NCI-H2196 treated with DMSO at 0.1 percent for 48 hours (cell line): ENCODE results near the gene FPGS.

Experiments used
- DNase-seq: peaks from one replicate; lab custom pipeline; 2025; ENCODE audit not compliant: unreplicated experiment; lab: John Stamatoyannopoulos, UW

FPGS gene

DNA sequence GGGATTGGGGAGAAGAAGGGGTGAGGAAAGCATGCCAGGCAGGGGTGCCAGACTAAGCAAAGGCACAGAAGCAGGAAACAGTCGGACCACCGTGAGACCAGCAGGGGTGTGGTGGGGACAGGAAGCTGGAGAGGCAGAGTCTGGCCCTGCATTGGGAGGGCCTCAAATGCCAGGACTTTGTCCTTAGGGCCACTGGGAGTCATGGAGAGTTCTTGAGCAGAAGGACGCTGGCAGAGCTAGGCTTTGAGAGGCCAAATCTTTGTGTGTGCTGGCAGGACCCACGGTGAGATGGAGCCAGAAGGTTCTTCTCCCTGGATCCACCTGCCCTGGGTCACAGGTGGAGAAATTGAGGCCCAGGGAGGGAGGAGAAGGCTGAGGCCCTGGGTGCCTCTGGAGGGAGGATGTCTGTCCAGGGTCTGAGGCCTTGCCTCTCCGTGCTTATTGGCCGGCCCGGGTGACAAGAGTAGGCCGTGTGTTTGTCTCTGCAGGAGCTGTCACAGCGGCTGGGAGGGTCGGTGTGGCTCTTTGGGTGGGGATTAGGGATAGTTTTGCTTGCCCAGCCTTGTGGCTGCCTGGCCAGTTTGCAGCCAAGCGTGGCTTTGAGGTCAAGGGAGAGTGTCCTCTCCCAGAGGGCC is 53.5 kb downstream of the FPGS start:
- no peak for DNase-seq

GRCh38 chr9:127856729-127857116 is 54.0 kb downstream of the FPGS start:
- no peak for DNase-seq

DNA sequence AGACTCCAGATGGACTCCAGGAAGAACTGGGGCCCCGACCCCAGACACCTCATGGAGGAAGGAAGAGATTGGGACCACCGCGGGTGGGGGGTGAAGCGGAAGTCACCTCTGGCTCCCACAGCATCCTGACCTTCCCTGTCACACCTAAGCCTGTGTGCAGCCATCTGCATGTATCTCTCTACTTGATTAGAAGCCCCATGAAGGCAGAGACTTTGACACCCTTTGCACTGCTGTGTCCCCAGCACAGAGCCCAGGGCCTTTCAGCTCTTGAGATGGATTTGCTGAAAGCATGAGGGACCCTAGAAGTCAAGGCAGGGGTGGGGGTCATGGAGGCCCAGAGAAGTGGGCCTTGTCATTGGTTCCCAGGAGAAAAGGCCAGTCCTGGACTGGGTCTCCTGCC is 54.6 kb downstream of the FPGS start:
- DNase-seq: no peak

- no peak for DNase-seq
Observed at GRCh38 chr9:127858041-127858512, 55.4 kb downstream of the FPGS start.

DNA sequence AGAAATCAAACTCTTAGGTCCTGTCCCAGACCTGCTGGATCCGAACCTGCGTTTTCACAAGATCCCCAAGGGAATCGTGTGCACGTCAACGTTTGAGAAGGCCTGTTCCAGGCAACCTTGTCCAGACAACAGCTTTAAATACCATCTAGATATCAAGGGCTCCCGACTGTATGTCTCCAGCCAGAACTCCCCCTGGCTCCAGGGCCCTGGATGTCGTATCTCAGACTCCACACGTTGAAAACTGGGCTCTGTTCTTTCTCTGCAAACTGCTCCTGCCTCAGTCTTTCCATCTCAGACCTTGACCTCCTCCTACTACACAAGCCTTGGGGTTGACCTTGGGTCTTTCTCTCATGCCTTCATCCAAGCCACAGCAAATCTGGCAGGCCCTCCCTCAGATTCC is 57.6 kb downstream of the FPGS start:
- no peak for DNase-seq

DNA sequence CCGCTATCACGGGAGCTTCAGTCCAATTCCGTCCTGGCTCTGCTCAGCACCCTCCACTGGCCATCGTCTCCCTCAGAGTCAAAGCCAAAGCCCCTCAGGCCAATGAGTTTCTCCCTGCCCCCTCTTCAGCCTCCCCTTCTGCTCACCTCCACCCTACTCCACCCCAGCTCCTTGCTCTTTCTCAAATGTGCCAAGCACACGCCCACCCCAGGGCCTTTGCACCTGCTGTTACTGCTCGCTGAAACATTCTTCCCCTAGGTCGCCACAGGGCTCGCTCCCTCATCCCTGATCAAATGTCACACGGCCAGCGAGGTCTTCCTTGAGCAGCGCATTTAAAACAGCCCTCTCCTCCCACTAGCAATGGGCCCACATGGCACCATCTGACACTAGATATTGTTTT is 58.1 kb downstream of the FPGS start:
- DNase-seq: no peak

DNA sequence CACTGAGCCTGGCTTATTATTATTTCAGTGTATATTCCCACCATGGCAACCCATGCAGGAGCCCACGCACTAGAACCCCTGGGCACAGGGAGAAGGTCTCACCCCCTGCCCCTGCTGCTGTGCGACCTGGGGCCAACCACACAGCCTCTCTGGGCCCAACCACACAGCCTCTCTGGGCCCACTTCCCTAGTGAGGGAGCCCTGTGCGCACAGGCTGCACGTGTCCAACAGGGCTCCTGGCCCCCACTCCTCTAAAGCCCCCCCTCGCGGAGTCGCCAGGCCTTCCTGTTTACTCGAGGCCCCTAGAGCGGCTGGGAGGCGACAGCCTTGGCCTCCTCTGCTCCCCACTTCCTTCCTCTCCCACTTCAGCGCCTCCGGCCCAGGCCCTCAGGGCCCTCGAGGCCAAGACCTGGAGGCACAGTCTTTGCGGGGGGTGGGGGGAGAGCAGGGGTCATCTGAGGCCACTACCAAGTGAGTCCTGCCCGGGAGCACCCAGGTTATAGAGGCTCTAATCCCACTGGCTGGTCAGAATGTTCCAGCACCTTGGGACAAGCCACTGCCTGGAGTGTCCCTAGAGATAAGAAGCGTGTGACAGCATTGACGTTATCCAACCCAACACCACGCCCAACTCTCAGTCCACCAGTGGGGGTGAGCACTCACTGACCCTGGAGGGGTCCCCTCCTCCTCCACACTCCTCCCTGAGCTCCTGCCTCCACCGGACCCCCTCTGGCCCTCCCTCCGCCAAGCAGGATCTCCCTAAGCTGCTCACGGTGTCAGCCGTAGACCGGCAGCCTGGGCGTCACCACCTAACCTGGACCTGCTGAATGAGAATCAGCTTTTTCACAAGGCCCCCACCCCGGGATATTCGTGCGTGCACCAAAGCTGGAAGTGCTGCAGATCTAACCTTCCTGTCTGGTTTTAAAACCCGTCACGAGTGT is 59.7 kb downstream of the FPGS start:
- DNase-seq: no peak

DNA sequence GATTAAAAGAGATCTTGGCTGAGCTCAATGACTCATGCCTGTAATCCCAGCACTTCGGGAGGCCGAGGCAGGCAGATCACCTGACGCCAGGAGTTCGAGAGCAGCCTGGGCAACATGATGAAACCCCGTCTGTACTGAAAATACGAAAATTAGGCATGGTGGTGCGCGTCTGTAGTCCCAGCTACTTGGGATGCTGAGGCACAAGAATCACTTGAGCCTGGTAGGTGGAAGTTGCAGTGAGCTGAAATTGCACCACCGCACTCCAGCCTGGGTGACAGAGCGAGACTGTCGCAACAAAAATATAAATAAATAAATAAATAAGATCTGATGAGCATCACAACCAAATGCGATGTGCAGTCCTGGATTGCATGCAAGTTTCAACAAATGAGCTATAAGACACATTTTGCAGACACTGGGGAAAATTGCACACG is 60.5 kb downstream of the FPGS start:
- no peak for DNase-seq
